RPMI7951 (cell line): ENCODE measurements around the gene CHAT. TPM values are rescaled to one million over a fixed set of nuclear protein-coding genes. Genes with fewer than 3 reads are reported as not detected.
A peak's percentile ranks its signal among the peaks of the same experiment; 100 is the strongest.

Experiments
- DNase-seq: peaks from one replicate; pipeline ENCODE4 v3.0.0-alpha.2; 2012; ENCODE audit warnings: low read depth
- total RNA-seq: library from RNA; depleted of rRNA; stranded (reverse); fragments of >200 nt; shearing (Covaris generic); gene quantifications from 2 replicates; pipeline ENCODE4 v1.2.3, GENCODE V29; 2014; rRNA removed

Gene CHAT
- total RNA-seq, 1 experiment from 2014 or later: not detected

GRCh38 chr10:49688920-49689319, 75.1 kb downstream of the CHAT start:
- DNase-seq: peak; percentile 2

DNA sequence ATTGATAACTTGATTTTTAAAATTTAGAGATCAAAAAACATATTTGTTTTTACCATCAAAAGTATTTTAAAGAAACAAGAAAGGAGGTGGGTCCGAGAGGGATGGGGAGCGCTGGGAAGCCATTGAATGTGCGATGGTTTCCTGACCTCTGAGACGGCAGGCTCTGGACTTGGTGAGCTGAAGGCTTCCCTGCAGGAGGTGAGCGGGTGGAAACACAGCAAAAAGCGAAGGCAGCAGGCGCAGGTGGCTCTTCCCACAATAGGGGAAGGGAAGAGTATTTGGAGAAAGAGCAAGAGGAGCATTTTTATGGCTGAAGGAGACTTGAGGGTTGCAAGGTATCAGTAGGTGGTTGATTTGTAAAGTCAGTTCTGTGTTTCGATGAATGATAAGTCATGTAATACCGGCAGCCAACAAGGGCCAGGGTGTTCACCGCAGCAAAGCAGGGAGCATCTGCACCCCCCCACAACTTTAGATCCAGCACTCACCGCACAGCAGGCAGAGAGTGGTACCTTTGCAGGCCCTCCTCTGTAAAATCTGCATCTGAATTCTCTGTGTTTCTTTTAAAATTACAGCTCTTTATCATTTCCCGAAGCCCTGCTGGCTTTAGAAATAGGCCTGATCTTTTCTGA, 76.2 kb downstream of the CHAT start:
- DNase-seq: no peak

GRCh38 chr10:49690698-49691356, 77.0 kb downstream of the CHAT start:
- DNase-seq: no peak

GRCh38 chr10:49691588-49691987, 77.8 kb downstream of the CHAT start:
- no peak for DNase-seq

- no peak for DNase-seq
These were observed 80.6 kb downstream of the CHAT start for GRCh38 chr10:49694466-49694865.

GRCh38 chr10:49696311-49696710, 82.5 kb downstream of the CHAT start:
- DNase-seq: no peak

DNA sequence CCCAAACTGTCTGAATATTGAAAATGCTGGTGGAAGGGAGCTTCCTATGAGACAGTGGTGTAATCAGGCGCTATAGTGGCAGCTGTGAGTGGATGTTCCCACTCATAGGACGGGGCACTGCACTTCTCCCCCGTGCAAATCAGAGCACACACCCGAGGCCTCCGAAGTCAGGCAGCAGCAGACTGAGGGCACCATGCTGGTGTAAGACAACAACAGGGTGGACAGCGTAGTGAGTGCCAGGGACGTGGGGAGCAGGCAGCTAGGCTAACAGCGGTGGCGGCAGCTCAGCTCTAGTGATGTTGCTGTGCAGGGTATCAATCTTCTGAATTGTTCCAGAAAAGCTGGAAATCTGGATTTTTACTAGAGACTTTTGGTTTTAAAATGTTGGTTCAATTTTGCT, 84.8 kb downstream of the CHAT start:
- DNase-seq: no peak

DNA sequence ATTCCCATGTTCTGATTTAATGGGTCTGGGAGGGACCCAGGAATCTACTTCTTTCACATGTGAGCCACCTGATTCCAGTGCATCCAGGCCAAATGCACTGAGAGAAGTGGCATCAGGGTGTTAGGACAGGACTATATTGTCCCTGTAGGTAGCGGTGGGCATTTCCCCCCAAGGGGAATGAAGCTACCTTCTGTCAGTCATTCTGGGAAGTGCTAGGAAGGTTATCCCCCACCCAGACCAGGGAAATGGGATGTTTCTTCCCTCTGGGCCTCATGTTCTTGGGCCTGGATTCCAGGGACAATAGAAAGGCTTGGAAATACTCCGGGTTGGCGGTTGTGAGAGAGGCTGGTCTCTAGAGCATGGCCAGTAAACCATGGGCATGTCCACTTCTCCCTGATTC, 86.4 kb downstream of the CHAT start:
- DNase-seq: no peak

GRCh38 chr10:49700997-49701396, 87.2 kb downstream of the CHAT start:
- DNase-seq: no peak

GRCh38 chr10:49707585-49707984, 93.7 kb downstream of the CHAT start:
- DNase-seq: no peak

DNA sequence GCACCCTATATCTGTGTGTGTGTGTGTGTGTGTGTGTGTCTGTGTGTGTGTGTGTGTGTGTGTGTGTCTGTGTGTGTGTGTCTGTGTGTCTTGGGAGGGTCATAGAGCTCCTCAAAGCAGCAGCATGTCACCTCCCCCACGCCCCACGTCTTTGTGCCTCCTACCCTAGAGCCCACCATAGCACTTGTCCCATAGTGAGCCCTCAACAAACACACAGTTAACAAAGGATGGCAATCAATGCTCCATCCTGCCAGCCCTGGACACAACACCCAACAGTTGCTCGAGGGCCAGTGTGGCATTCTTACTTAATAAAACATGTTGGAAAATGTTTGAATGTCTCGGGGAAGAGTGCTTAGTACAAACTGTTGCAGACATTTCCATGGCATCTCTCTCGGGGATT, 96.1 kb downstream of the CHAT start:
- DNase-seq: no peak

- DNase-seq: no peak
These were observed 97.1 kb downstream of the CHAT start for GRCh38 chr10:49710966-49711365.

GRCh38 chr10:49711481-49711880, 97.6 kb downstream of the CHAT start:
- DNase-seq: no peak

DNA sequence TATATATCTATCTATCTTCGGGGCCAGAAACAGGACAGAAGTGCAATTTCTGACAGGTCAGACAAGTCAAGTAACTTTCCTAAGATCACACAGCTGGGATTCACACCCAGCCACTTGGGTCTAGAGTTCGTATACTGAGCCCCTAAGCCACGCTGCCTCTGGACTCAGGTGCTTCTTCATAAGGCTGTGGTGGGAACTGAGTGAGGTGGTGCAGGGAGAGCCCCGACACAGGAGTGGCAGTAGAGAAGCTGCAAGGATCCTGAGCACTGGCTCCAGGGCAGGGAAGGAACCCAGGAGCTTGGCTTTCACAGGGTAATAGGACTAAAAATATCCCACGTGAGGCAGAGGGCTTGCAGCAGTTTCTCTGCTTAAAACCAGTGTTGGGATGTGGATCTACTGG, 99.4 kb downstream of the CHAT start:
- no peak for DNase-seq

Other genes with a start within 250 kb of the CHAT start
- gene DRGX, start 217.9 kb upstream of the CHAT start, total RNA-seq: not detected in 2 replicates
- gene ERCC6, start 74.9 kb upstream of the CHAT start, total RNA-seq: 7.8 and 8.1 TPM in 2 replicates
- not detected in 2 replicates for gene SLC18A3, start 3.7 kb upstream of the CHAT start, total RNA-seq
- gene C10orf53, start 65.6 kb downstream of the CHAT start, total RNA-seq: not detected in 2 replicates
- gene OGDHL, start 148.3 kb downstream of the CHAT start, total RNA-seq: not detected in 2 replicates